IMR-90 (cell line): Measurements from ENCODE around the gene GPR89B. TPM values are rescaled to one million over a fixed set of nuclear protein-coding genes. Genes with fewer than 3 reads are reported as not detected.

Source experiments
- ATAC-seq: fragments of 200-7000 bp; cut with Tn5 transposase; 2 replicates; pipeline ENCODE4 v1.9.1; 2020; ENCODE audit warnings: low read depth, mild to moderate bottlenecking, moderate library complexity
- BruUV-seq: library from RNA; stranded (reverse); fragments of 400-500 nt; replicated peaks from 2 replicates; lab custom pipeline; 2021; lab: Mats Ljungman, UMichigan
- CTCF ChIA-PET: fragments of 300-600 bp; formaldehyde crosslinking; extraction: SDS; loops from one replicate; lab custom pipeline; 2021; ENCODE audit warnings: antibody characterized with exemption; lab: Yijun Ruan, JAX
- POLR2A ChIA-PET: fragments of 300-600 bp; sonication (Branson Sonifier 250); formaldehyde crosslinking; loops from one replicate; lab custom pipeline; 2022; ENCODE audit warnings: antibody characterized with exemption; ENCODE audit not compliant: unreplicated experiment; lab: Charles Lee
- DNase-seq: peaks from one replicate; pipeline ENCODE4 v3.0.0; 2013
- H2AFZ ChIP-seq: replicated peaks from 2 replicates; pipeline ENCODE3; 2013; ENCODE audit warnings: low read length, mild to moderate bottlenecking; ENCODE audit not compliant: poor library complexity
- H2AK5ac ChIP-seq: 2 replicates; pipeline ENCODE4 v1.6.1; 2013; ENCODE audit warnings: low read depth, low read length, inconsistent platforms
- H2AK9ac ChIP-seq: replicated peaks from 2 replicates; pipeline ENCODE3; 2013; ENCODE audit warnings: mild to moderate bottlenecking, low read depth, low read length, moderate library complexity; ENCODE audit not compliant: poor library complexity
- H2BK120ac ChIP-seq: 2 replicates; pipeline ENCODE4 v1.6.1; 2013; ENCODE audit warnings: low read depth, low read length, inconsistent platforms
- H2BK15ac ChIP-seq: 3 replicates; pipeline ENCODE4 v1.6.1; 2013; ENCODE audit warnings: low read depth, low read length, inconsistent platforms
- H2BK20ac ChIP-seq: 2 replicates; pipeline ENCODE4 v1.6.1; 2013; ENCODE audit warnings: low read depth, mild to moderate bottlenecking, inconsistent platforms, low read length, moderate library complexity
- H2BK5ac ChIP-seq: 2 replicates; pipeline ENCODE4 v1.6.1; 2013; ENCODE audit warnings: mild to moderate bottlenecking, low read depth, low read length, inconsistent platforms; ENCODE audit not compliant: poor library complexity, severe bottlenecking
- H3K14ac ChIP-seq: replicated peaks from 2 replicates; pipeline ENCODE4 v1.6.1; 2013; ENCODE audit warnings: low read depth, low read length, inconsistent platforms
- H3K18ac ChIP-seq: 2 replicates; pipeline ENCODE4 v1.6.1; 2013; ENCODE audit warnings: low read depth, low read length, control low read depth
- H3K23ac ChIP-seq: 2 replicates; pipeline ENCODE4 v1.6.1; 2013; ENCODE audit warnings: low read depth, low read length, inconsistent platforms
- H3K27ac ChIP-seq: 2 replicates; pipeline ENCODE4 v1.5.1; 2013; ENCODE audit warnings: mild to moderate bottlenecking, control low read depth, low read length; ENCODE audit not compliant: insufficient read depth
- H3K27me3 ChIP-seq: 2 replicates; pipeline ENCODE4 v1.6.1; 2013; ENCODE audit warnings: low read length; ENCODE audit not compliant: control insufficient read depth, insufficient read depth
- H3K36me3 ChIP-seq: 2 replicates; pipeline ENCODE4 v1.6.1; 2013; ENCODE audit warnings: low read length, mixed read lengths; ENCODE audit not compliant: control insufficient read depth, insufficient read depth
- H3K4ac ChIP-seq: 2 replicates; pipeline ENCODE4 v1.6.1; 2013; ENCODE audit warnings: low read depth, low read length, inconsistent platforms
- H3K4me1 ChIP-seq: 2 replicates; pipeline ENCODE4 v1.6.1; 2013; ENCODE audit warnings: low read length, mixed read lengths; ENCODE audit not compliant: control insufficient read depth, insufficient read depth
- H3K4me2 ChIP-seq: 2 replicates; pipeline ENCODE4 v1.6.1; 2013; ENCODE audit warnings: low read depth, mild to moderate bottlenecking, control low read depth, low read length, moderate library complexity
- H3K4me3 ChIP-seq: 2 replicates; pipeline ENCODE4 v1.5.1; 2013; ENCODE audit warnings: low read depth, mild to moderate bottlenecking, control low read depth, low read length, moderate library complexity; ENCODE audit not compliant: insufficient read depth
- H3K56ac ChIP-seq: 2 replicates; pipeline ENCODE4 v1.6.1; 2013; ENCODE audit warnings: low read length, inconsistent platforms; ENCODE audit not compliant: insufficient read depth; ENCODE audit errors: extremely low read depth
- H3K79me1 ChIP-seq, 2 experiments: 2 replicates each; pipeline ENCODE4 v1.6.1; 2013; ENCODE audit warnings: low read length in 2 of 2, inconsistent platforms in 1 of 2, low read depth in 1 of 2
- H3K9ac ChIP-seq: 2 replicates; pipeline ENCODE4 v1.6.1; 2013; ENCODE audit warnings: low read depth, low read length, control low read depth
- H3K9me1 ChIP-seq: 2 replicates; pipeline ENCODE4 v1.6.1; 2013; ENCODE audit warnings: low read length, inconsistent platforms; ENCODE audit not compliant: insufficient read depth
- H3K9me3 ChIP-seq: 2 replicates; pipeline ENCODE4 v1.6.1; 2013; ENCODE audit warnings: low read length; ENCODE audit not compliant: control insufficient read depth, insufficient read depth
- H4K20me1 ChIP-seq: 2 replicates; pipeline ENCODE4 v1.6.1; 2013; ENCODE audit warnings: low read length, inconsistent platforms; ENCODE audit not compliant: insufficient read depth
- H4K5ac ChIP-seq: 2 replicates; pipeline ENCODE4 v1.6.1; 2013; ENCODE audit warnings: mild to moderate bottlenecking, low read depth, low read length, control low read depth
- H4K8ac ChIP-seq, 2 experiments: 2 replicates each; pipeline ENCODE4 v1.6.1; 2013; ENCODE audit warnings: low read depth in 2 of 2, low read length in 2 of 2, control low read depth in 1 of 2, inconsistent platforms in 1 of 2
- H4K91ac ChIP-seq: 2 replicates; pipeline ENCODE4 v1.6.1; 2013; ENCODE audit warnings: low read depth, low read length, inconsistent platforms; ENCODE audit not compliant: insufficient read depth
- BHLHE40 ChIP-seq: fragments of 150-350 bp; IDR thresholded peaks from 2 replicates; pipeline ENCODE4 v1.6.1; 2016; ENCODE audit warnings: mild to moderate bottlenecking, low read depth, low read length
- CEBPB ChIP-seq: IDR thresholded peaks from 2 replicates; pipeline ENCODE4 v1.6.1; 2012; ENCODE audit warnings: low read depth, low read length, improper control_type of control experiment
- CHD1 ChIP-seq: IDR thresholded peaks from 2 replicates; pipeline ENCODE4 v1.6.1; 2012; ENCODE audit warnings: low read depth, low read length, improper control_type of control experiment
- MAFK ChIP-seq: IDR thresholded peaks from 2 replicates; pipeline ENCODE4 v1.6.1; 2012; ENCODE audit warnings: low read depth, low read length, improper control_type of control experiment
- MAZ ChIP-seq: IDR thresholded peaks from 2 replicates; pipeline ENCODE4 v1.6.1; 2012; ENCODE audit warnings: low read depth, mild to moderate bottlenecking, low read length, improper control_type of control experiment, moderate library complexity, borderline replicate concordance
- MXI1 ChIP-seq: IDR thresholded peaks from 2 replicates; pipeline ENCODE4 v1.6.1; 2012; ENCODE audit warnings: low read depth, mild to moderate bottlenecking, low read length, moderate library complexity, borderline replicate concordance
- NFE2L2 ChIP-seq: fragments of 150-350 bp; IDR thresholded peaks from 2 replicates; pipeline ENCODE4 v1.6.1; 2016; ENCODE audit warnings: low read depth, mild to moderate bottlenecking, low read length
- POLR2A ChIP-seq: IDR thresholded peaks from 2 replicates; pipeline ENCODE4 v1.6.1; 2012; ENCODE audit warnings: mild to moderate bottlenecking, low read depth, low read length
- RAD21 ChIP-seq: IDR thresholded peaks from 2 replicates; pipeline ENCODE4 v1.6.1; 2012; ENCODE audit warnings: low read length, improper control_type of control experiment
- RFX5 ChIP-seq: IDR thresholded peaks from 2 replicates; pipeline ENCODE4 v1.8.0; 2012; ENCODE audit warnings: low read depth, mild to moderate bottlenecking, low read length, moderate library complexity
- SMC3 ChIP-seq: fragments of 150-350 bp; IDR thresholded peaks from 2 replicates; pipeline ENCODE4 v1.6.1; 2016; ENCODE audit warnings: low read depth, mild to moderate bottlenecking, antibody characterized with exemption, low read length, moderate library complexity
- WGBS, 2 experiments: methylation state at CpG; one replicate each; pipeline versions ENCODE4 v1.1.5 to v1.1.7; 2013; ENCODE audit warnings: missing lambda C conversion rate in 2 of 2; ENCODE audit not compliant: insufficient read length in 1 of 2; ENCODE audit errors: extremely low coverage in 2 of 2; 5-methylcytosine and 5-hydroxymethylcytosine counted together
- dilution Hi-C: fragments of 300-500 bp; cut with HindIII; formaldehyde crosslinking; loops from one replicate; pipeline ENCODE4 v1.14.3; 2018; ENCODE audit warnings: low sequenced_read_pairs; ENCODE audit not compliant: unreplicated experiment
- in situ Hi-C: fragments of 300-500 bp; cut with MboI; formaldehyde crosslinking; loops from 3 replicates; pipeline ENCODE4 v1.14.3; 2019; ENCODE audit warnings: low sequenced_read_pairs, inconsistent platforms, mixed read lengths
- intact Hi-C: fragments of 100-400 bp; cut with micrococcal nuclease; formaldehyde crosslinking; loops from 2 replicates; pipeline ENCODE4 v1.10.0; 2022
- polyA plus RNA-seq, 3 experiments: library from polyadenylated mRNA; depleted of rRNA; stranded (reverse); fragments of >200 nt; gene quantifications; 2 replicates each; pipeline ENCODE4 v1.2.3, GENCODE V29; 2012; ENCODE audit warnings: low replicate concordance in 1 of 3
- total RNA-seq: library from RNA; depleted of rRNA; stranded (reverse); fragments of >200 nt; gene quantifications from 2 replicates; pipeline ENCODE4 v1.2.3, GENCODE V29; 2012
- TF ChIP-seq, protein P1 (sequence below): fragments of 150-350 bp; IDR thresholded peaks from 2 replicates; pipeline ENCODE4 v1.6.1; 2017; ENCODE audit warnings: mild to moderate bottlenecking, antibody characterized with exemption, low read length, low read depth
- TF ChIP-seq, protein P2 (sequence below): conservative IDR thresholded peaks from 2 replicates; pipeline ENCODE4 v1.5.1; 2012; ENCODE audit warnings: mild to moderate bottlenecking, low read depth, low read length, improper control_type of control experiment

The GPR89B gene
- total and polyA plus RNA-seq, 2 of the 4 experiments (the other 2 are of a cell fraction), result 9.4 to 13.1 TPM

DNA sequence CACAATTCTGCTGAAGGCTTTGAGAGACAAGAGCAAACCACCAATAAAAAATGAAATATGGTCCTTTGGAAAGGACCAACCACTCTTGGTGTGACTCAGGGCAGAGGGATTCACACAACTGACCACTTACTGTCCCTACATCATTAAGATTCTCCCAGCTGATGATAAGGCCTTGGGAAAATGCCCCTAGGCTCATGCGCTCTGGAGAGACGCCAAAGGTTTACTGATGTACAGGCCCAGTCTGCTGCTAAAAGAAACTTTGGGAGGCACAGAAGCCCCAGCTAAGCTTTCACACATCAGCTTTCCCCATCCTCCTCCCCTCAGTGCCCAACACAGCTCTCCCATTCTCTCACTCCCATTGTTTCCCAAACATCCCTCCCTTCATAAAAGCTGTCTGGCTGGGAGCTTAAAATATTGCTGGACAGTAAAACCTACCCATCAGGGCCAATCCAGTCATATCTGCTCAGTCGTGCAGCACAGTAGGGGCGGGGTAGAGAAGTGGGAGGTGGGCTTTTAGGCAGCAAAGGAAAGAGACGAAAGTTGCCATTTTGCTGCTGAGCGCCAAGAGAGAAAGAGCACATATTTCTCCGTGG, 25.9 kb upstream of the GPR89B start, which contains the start of gene GJA8:
Gene GJA8 (plus strand): TSS at position 543 of the 593 bp plus-strand sequence. CDS start 5,161 bp downstream, outside the sequence.
- Histone ChIP-seq H3K9me3 (no peaks in the 10 kb centered on the region), H3K27ac (no peak within 1 kb of the TSS), H4K8ac (no peak within 1 kb of the TSS), H3K4me1 (no peaks in the 10 kb centered on the region), H2BK5ac (no peak within 1 kb of the TSS), H3K4ac (no peak within 1 kb of the TSS), H3K4me2 (no peak within 1 kb of the TSS), H2AFZ (no peak within 1 kb of the TSS), H4K91ac (no peak within 1 kb of the TSS), H3K14ac (no peak within 1 kb of the TSS), H2BK20ac (no peak within 1 kb of the TSS), H2AK9ac (no peak within 1 kb of the TSS), H3K79me1 (no peaks in the 10 kb centered on the region), H3K4me3 (no peak within 1 kb of the TSS), H2BK120ac (no peak within 1 kb of the TSS), H4K5ac (no peak within 1 kb of the TSS), H3K18ac (no peak within 1 kb of the TSS), H3K27me3 (peaks cover 5% of the 10 kb centered on the region), H2AK5ac (no peak within 1 kb of the TSS), H4K20me1 (no peaks in the 10 kb centered on the region), H3K9ac (no peak within 1 kb of the TSS), H3K23ac (no peak within 1 kb of the TSS), H3K36me3 (no peaks in the 10 kb centered on the region), H3K9me1 (no peaks in the 10 kb centered on the region), H3K56ac (no peak within 1 kb of the TSS), H2BK15ac (no peak within 1 kb of the TSS)
- dilution Hi-C loops (no loop called here), intact Hi-C loops (no loop called here), in situ Hi-C loops (no loop called here)
- WGBS, 2 experiments, result no CpG with 5 or more reads among the region's 7 CpGs
- CTCF ChIA-PET, result interaction anchor here (1.5 kb wide), 1 partner anchor 9 kb away, joined by 6 read pairs; no protein-coding TSS in a partner anchor
- no TSS peak for BruUV-seq
- ATAC-seq, result no peak
- POLR2A ChIA-PET, result no interaction called here
- DNase-seq, result no peak
- TF ChIP-seq RAD21 (no peak), MXI1 (no peak), BHLHE40 (no peak), MAFK (no peak), POLR2A (no peak), NFE2L2 (no peak), SMC3 (no peak), MAZ (no peak), RFX5 (no peak), CHD1 (no peak), CEBPB (no peak)
- TF ChIP-seq, protein P1, sequence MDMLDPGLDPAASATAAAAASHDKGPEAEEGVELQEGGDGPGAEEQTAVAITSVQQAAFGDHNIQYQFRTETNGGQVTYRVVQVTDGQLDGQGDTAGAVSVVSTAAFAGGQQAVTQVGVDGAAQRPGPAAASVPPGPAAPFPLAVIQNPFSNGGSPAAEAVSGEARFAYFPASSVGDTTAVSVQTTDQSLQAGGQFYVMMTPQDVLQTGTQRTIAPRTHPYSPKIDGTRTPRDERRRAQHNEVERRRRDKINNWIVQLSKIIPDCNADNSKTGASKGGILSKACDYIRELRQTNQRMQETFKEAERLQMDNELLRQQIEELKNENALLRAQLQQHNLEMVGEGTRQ, result no peak
- TF ChIP-seq, protein P2, sequence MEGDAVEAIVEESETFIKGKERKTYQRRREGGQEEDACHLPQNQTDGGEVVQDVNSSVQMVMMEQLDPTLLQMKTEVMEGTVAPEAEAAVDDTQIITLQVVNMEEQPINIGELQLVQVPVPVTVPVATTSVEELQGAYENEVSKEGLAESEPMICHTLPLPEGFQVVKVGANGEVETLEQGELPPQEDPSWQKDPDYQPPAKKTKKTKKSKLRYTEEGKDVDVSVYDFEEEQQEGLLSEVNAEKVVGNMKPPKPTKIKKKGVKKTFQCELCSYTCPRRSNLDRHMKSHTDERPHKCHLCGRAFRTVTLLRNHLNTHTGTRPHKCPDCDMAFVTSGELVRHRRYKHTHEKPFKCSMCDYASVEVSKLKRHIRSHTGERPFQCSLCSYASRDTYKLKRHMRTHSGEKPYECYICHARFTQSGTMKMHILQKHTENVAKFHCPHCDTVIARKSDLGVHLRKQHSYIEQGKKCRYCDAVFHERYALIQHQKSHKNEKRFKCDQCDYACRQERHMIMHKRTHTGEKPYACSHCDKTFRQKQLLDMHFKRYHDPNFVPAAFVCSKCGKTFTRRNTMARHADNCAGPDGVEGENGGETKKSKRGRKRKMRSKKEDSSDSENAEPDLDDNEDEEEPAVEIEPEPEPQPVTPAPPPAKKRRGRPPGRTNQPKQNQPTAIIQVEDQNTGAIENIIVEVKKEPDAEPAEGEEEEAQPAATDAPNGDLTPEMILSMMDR, result no peak
